Activated CD4-positive, alpha-beta T cell treated with anti-CD3 and anti-CD28 coated beads for 24 hours (primary cell): Measurements from ENCODE around the gene PYCR2.
"Not testable (repeated sequence)": the region's sequence is repeated elsewhere in the genome, so short reads cannot be mapped to it uniquely, and the experiment has no call there.

ENCODE experiments used
- DNase-seq, 2 donors: peaks; one replicate each; pipeline ENCODE4 v3.0.0-alpha.2; 2020; ENCODE audit warnings: low read depth in 2 of 2

PYCR2 gene

DNA sequence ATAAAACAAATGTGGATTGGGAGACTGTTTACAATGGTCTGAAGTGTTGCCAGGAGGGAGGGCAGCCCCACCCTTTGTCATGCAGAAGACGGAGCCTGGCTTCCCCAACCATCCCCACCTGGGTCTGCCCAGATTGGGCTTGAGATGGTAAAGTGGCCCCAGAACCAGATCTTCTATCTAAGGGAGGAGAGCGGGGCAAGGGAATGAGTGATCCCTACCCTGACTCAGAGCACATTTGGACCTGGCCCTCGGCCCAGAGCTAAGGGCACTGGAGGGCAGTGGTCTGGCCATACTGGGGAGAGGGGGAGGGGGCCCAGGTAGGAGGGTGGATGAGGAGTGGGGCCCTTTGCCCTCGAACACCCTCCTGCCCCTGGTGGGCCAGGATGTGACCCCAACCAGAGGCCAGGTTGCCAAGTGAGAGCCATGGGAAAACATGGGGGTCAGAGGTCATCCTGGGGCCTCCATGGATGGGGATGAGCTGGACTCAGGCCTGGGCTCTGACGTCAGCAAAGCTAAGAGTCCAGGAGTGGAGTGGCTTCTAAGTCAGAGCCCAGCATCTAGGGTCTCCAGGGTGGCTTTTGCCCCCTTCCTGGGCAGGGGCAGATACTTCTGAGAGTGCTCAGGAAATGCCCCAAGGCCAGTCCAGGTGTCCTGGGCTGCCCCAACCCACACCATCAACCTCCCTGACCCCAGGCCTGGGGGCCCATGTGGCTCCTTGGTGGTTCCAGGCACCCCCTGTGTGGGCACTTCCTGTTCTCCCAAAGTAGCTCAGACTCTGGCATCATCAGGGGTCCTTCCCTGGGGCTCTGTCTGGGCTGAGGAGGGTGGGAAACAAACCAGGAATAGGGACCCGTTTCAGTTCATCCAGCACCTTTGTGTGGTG is 33.5 kb downstream of the PYCR2 start:
- DNase-seq: no peak

- DNase-seq: no peak
These were observed 34.3 kb downstream of the PYCR2 start for GRCh38 chr1:225889743-225890142.

- DNase-seq: no peak
These were observed 35.0 kb downstream of the PYCR2 start, which contains the start of gene LEFTY1 for GRCh38 chr1:225888898-225889601. LEFTY1 (minus strand) TSS chr1:225889146; CDS start chr1:225889066, 80 bp downstream.

DNA sequence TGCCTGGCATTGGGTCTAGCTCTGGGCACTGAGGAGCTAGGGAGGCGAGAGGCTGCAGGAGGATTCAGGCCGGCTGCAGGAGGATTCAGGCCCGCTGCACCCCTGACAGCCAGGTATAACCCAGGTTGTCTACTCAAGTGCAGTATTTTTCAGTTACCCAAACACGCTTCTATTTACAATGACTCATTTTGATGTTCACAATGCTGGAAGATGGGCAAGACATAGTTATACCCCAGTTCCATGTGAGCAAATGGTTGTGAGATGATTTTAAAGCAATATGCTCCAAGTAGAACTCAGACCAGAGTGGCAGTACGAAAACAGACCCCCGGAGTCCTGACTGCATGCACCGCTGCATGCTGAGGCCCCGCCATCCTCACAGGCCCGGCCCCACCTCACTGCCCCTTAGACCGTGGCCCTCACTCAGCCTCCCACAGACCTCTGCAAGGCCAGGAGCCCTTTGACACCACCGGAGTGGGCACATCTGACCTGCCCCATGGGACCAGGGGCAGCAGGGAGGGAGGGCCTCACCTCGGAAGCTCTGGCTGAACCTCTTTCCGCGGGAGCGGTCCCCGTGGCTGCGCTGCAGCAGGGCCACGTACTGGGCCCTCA is 35.7 kb downstream of the PYCR2 start:
- DNase-seq: no peak

DNA sequence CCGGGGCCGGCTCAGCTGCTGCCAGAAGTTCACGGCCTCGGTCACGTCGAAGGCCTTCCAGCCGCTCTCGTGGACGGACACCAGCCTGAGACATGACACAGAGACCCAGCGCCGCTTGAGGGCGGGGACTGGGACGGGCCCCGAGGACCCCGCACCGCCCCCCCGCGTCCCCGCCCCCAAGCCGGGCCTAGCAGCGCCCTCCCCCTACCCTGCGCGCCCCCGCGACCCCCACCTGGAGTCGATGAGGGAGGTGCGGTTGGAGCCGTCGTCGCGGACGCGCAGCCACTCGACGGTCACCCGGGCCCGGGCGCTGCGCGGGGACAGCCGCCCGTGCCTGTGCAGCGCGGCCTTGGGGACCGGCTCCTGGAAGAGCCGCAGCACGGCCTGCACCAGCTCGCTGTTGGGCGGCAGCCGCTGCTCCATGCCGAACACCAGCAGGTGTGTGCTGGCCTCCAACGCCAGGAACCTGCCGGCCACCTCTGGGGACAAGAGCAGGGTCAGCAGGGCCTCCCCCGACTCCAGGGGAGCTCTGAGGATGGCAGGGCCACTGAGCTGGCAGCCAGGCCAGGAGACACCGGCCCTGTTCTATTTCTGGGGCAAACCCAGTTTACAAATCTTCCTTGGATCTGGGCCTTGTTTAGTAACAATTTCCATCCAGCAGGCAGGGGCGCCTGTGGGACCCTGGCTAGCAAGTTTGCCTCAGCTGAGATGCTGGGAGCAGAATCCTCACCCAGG is 36.3 kb downstream of the PYCR2 start:
- not testable (repeated sequence) for DNase-seq

DNA sequence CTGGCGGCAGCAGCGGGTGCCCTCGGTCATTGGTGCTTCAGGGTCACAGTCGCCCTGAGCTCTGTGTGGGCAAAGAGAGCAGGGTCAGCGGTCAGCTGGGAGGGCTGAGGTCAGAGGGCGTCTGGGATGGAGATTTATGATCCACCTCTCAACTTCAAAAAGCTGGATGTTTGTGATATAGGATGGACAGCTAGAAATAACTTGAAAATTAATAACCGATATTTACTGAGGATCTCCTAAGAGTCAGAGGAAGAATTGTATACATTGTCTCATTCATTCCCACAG is 37.1 kb downstream of the PYCR2 start:
- DNase-seq: no peak

DNA sequence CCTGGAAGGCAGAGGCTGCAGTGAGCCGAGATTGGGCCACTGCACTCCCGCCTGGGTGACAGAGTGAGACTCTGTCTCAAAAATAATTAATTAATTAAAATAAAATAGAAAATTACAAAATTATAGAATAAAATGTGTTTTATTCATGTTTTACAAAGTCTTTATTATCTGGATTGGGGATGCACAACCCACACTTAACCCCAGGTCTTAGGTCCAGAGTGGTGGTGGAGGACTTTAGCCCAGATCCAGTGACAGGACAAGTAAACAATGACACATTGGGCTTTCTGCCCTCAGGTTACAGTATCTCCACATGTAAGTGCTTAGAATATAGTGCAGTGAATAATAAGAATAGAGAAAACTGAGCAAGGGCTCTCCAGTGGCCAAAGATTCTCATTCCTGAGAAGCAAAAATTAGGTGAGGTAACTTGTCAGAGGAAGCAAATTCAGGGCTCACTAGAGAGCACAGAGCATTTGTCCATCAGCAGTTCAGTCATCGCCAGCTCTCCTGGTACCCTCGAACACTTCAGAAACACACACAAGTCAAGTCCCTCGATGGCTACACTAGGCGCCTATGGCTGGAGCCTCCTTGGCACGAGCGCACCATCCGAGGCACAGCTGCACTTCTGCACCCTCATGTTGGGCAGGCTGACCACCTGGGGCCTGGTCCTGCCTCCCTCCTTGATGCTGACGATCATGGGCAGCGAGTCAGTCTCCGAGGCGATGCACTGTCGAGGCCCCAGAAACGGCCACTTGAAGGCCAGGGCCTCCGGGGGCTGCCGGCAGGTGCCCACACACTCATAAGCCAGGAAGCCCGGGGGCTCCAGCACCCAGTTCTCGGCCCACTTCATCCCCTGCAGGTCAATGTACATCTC is 37.7 kb downstream of the PYCR2 start:
- no peak for DNase-seq

- DNase-seq: no peak
These were observed 38.7 kb downstream of the PYCR2 start for GRCh38 chr1:225885336-225885735.

- no peak for DNase-seq
These were observed 40.3 kb downstream of the PYCR2 start for GRCh38 chr1:225883616-225884265.

GRCh38 chr1:225882694-225883615 is 41.1 kb downstream of the PYCR2 start:
- DNase-seq: peak in 1 of 2 donors; percentile 24

- peak; percentile 82 to 84 for DNase-seq
These were observed 41.9 kb downstream of the PYCR2 start, which contains the start of gene TMEM63A for GRCh38 chr1:225881959-225882693. TMEM63A (minus strand) TSS chr1:225882380; CDS start chr1:225877580, 4,800 bp downstream.

DNA sequence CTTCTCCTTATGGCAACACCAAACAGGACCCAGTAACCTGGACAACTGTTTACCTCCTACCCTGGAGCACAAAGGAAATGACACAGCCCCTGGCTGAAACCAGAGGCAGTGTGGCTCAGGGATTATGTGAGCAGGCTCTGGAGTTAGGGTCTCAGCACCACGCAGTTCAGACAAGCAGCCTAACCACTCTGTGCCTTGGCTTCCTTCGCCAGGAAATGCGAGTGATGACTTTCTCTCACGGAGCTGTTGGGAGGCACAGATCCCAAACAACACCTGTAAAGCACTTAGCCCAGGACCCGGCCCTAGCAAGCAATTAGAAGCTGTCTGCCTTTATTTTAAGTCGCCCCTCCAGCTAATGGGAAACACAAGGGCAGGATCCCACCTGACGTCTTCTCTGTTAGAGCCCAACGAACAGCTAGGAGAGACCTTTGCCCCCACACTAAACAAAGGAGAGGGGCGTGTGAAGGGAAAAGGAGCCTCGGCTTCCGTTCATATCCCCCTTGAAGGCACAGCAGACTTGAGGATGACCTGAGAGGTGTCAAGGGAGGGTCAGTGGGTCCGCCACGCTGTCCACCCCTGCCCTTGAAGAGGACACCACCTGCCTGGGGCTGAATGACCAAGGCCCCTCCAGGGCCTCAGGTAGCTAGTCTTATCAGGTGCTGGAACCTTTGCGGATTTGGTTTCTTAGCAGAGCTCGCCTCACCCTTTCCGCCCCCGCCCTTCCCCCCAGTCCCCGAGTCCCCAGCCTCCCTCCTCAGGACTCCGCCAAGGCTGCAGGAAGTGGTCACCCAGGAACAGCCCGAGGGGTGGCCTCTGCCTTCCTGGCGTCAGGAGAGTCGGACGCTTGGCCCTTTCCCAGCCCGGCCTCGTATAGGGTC is 42.7 kb downstream of the PYCR2 start:
- DNase-seq: peak in 1 of 2 donors; percentile 21

DNA sequence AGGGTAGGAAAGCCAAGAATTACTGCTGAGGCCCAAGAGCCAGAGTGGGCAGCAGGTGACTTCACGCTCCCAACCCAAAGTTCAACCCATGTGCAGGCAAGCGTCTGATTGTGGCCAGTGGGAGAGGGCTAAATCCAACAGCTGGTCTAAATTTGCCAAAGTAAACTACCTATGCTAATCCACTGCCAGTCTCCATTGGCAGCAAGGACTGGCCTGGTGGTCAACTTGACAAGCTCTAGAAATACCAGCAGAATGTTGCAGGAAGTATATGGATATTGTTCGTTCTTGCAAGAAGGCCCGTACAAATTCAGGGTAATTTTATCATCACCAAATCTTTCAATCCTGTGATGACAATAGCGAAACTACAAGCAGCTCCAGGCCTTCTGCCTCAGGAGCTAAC is 43.4 kb downstream of the PYCR2 start:
- no peak for DNase-seq

DNA sequence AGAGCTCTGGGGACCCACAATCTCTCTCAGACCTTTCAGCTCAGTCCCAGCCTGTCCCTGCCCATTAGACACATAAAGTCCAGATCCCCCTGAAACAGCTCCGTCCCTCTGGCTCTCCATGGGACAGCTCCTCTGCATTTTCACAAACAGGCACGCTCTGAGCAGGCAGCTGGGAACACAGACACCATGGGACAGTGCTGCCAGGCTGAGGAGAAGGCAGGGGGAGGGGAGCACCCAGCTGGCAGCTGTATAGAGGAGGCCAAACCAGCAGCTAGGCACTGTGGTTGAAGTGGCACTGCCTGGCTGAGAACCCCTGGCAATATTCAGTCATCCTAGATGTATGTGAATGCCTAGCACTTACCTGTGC is 43.8 kb downstream of the PYCR2 start:
- no peak for DNase-seq

DNA sequence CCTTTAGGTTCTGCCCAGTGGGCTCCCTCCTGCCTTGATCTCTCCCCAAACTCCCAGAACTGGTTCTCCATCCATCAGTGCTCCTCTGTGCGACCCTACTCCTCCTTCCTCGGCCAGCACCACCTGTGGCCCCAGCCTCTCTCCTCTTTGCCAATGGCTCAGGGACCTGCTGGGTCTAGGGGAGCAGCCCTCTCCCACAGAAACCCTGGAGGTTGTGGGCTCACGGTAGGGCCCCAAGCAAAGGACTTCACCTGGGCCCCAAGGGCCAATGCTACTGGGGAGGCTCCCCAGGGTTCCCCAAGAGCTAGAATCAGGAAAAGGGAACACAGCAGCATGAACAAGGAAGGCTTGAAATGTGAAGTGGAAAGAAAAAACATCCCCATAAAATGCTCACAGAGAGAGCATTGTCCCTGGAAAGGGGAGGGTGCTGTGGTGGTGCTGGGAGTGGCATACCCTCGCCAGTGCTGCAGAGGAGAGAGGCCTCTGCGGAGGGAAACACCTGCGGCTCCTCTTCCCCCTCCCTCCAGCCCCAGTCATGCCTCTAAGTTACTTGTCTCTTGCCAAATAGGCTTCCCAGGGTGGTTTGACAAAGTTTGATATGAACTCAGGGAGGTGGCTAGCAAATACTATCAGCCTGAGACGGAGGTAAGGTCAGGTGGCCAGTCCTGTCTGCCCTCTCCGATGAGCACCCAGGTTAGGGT is 44.4 kb downstream of the PYCR2 start:
- DNase-seq: no peak

GRCh38 chr1:225878282-225878681 is 45.8 kb downstream of the PYCR2 start:
- no peak for DNase-seq

GRCh38 chr1:225877580-225877979 is 46.5 kb downstream of the PYCR2 start:
- DNase-seq: no peak
